ENCODE measurements around the gene RNF121. TPM values are rescaled to one million over a fixed set of nuclear protein-coding genes. Genes with fewer than 3 reads are reported as not detected.

RNF121 gene
- total RNA-seq, 2 experiments from 2014 or later, result 24.6 to 28.1 TPM

DNA sequence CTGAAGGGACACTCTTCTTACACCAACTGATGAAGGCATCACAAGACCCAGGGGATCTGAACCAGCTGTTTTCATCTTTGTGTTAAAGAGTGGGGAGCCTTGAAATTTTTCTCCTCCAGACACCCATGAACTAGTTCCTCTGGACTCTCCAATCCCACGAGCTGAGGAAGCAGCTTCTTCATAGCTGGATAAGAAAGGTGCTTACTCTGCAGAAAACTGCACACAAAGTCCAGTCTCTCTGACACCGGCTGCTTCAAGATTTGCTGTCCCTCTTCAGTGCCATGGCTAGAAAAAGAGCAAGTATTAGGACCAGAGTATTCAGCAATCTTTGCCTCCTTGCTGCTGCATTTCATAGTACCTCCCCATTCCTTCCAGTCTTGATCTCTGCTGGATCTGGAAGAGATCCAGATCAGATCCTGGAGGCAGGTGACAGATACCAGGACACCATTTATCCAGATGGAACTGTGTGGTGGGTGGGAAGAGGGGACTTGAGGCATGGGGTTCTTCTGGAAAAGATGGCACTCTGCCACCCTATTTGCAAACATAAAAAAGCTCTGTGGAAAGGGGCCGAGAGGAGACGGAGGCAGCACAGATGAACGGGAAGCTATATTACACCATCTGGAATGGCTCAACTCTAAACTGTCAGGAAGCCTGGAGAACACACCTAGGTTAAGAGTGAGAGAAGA, 95.4 kb downstream of the RNF121 start:
- Histone ChIP-seq H3K4me3 (ENCODE audit: low read depth, low read length, poor library complexity, severe bottlenecking) (no peak overlapping the region), H4K20me1 (ENCODE audit: insufficient read depth, low read length) (no peaks in the 10 kb centered on the region), H3K4me2 (ENCODE audit: low read length) (no peak overlapping the region), H3K27ac (ENCODE audit: low read depth, low read length, poor library complexity, severe bottlenecking) (no peak overlapping the region), H3K9me3 (ENCODE audit: low read length) (no peaks in the 10 kb centered on the region), H3K36me3 (ENCODE audit: insufficient read depth, low read length) (peaks cover 78% of the 10 kb centered on the region), H2AFZ (ENCODE audit: low read length) (no peak overlapping the region), H3K79me2 (ENCODE audit: insufficient read depth, low read depth, low read length) (no peaks in the 10 kb centered on the region), H3K4me1 (ENCODE audit: insufficient read depth, low read length, poor library complexity, severe bottlenecking) (no peaks in the 10 kb centered on the region), H3K9me2 (ENCODE audit: insufficient read depth, low read length) (no peaks in the 10 kb centered on the region)
- intact Hi-C loops (cut with micrococcal nuclease; ENCODE audit: unreplicated experiment), result no loop called here
- no TSS peak for BruUV-seq (replicated peaks)
- TF ChIP-seq EZH2phosphoT487 (IDR thresholded peaks at IDR 0.05; ENCODE audit: borderline replicate concordance, low read depth, low read length), result no peak
- TF ChIP-seq, protein P1, sequence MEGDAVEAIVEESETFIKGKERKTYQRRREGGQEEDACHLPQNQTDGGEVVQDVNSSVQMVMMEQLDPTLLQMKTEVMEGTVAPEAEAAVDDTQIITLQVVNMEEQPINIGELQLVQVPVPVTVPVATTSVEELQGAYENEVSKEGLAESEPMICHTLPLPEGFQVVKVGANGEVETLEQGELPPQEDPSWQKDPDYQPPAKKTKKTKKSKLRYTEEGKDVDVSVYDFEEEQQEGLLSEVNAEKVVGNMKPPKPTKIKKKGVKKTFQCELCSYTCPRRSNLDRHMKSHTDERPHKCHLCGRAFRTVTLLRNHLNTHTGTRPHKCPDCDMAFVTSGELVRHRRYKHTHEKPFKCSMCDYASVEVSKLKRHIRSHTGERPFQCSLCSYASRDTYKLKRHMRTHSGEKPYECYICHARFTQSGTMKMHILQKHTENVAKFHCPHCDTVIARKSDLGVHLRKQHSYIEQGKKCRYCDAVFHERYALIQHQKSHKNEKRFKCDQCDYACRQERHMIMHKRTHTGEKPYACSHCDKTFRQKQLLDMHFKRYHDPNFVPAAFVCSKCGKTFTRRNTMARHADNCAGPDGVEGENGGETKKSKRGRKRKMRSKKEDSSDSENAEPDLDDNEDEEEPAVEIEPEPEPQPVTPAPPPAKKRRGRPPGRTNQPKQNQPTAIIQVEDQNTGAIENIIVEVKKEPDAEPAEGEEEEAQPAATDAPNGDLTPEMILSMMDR (conservative IDR thresholded peaks at IDR 0.05; ENCODE audit: low read length), result no peak
- CTCF ChIA-PET (ENCODE audit: unreplicated experiment), result interaction anchor here (1.2 to 2.4 kb wide), 4 partner anchors 9 to 89 kb away, joined by 3 to 22 read pairs (median 4); partner anchors contain the start of gene ANAPC15
- no peak for DNase-seq (ENCODE audit: low spot score)
- POLR2A ChIA-PET, result interaction anchor here (0.6 kb wide), 1 partner anchor 32 kb away, joined by 3 read pairs; no protein-coding TSS in a partner anchor

DNA sequence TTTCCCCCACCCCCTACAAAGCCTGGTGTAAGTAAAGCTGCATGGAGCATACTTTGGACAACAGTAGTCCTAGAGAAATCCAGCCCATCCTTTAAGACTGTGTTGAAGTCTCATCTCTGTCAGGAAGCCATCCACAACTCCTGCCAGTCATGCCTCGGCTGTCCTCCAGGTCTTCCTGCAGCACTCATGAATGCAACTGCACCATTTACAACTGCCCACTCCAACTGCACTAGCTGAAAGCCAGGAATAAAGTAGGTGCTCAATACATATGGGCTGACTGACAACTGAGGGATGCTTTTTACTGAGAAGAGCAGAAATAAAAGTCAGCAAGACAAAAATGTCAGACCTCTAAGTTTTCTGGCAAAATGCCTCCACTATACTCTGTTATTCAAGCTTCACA, 97.2 kb downstream of the RNF121 start:
- Histone ChIP-seq H4K20me1 (ENCODE audit: insufficient read depth, low read length) (no peaks in the 10 kb centered on the region), H3K9me2 (ENCODE audit: insufficient read depth, low read length) (no peaks in the 10 kb centered on the region), H2AFZ (ENCODE audit: low read length) (no peak overlapping the region), H3K9me3 (ENCODE audit: low read length) (no peaks in the 10 kb centered on the region), H3K36me3 (ENCODE audit: insufficient read depth, low read length) (peaks cover 71% of the 10 kb centered on the region), H3K4me1 (ENCODE audit: insufficient read depth, low read length, poor library complexity, severe bottlenecking) (no peaks in the 10 kb centered on the region), H3K4me2 (ENCODE audit: low read length) (no peak overlapping the region), H3K79me2 (ENCODE audit: insufficient read depth, low read depth, low read length) (no peaks in the 10 kb centered on the region), H3K27ac (ENCODE audit: low read depth, low read length, poor library complexity, severe bottlenecking) (no peak overlapping the region), H3K4me3 (ENCODE audit: low read depth, low read length, poor library complexity, severe bottlenecking) (no peak overlapping the region)
- TF ChIP-seq, protein P1 (conservative IDR thresholded peaks at IDR 0.05; ENCODE audit: low read length), result no peak
- no peak for TF ChIP-seq EZH2phosphoT487 (IDR thresholded peaks at IDR 0.05; ENCODE audit: borderline replicate concordance, low read depth, low read length)
- DNase-seq (ENCODE audit: low spot score), result no peak
- ChIA-PET CTCF (ENCODE audit: unreplicated experiment) (interaction anchor here (2.4 kb wide), 1 partner anchor 65 kb away, joined by 22 read pairs; no protein-coding TSS in a partner anchor), POLR2A (interaction anchor here (1.1 to 2.0 kb wide), 4 partner anchors 12 to 65 kb away, joined by 3 to 7 read pairs (median 4); no protein-coding TSS in a partner anchor)
- BruUV-seq (replicated peaks), result no TSS peak
- intact Hi-C loops (cut with micrococcal nuclease; ENCODE audit: unreplicated experiment), result no loop called here

DNA sequence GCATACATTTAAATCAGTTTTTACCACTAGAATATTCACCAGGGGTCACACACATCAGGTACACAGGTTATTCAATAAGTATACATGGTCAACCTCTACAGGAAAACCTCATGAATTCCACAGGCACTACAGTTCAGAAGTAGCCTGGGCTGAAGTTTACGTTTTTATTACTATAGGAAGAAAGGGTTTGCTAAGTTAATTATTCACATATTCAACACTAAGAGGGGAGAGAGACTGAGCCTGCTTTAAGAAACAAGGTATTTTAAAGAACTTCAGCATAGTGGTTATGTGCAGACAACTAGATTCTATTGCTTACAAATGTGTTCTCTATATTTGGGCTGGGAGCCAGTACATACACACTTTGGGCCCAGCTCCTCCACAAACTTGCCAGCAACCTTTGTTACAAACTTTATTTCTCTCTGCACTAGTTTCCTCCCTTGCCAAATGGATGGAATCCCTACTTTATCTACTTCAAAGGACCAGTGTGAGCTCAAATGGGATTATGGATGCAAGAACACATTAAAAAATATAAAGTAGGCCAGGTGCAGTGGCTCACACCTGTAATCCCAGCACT, 101.7 kb downstream of the RNF121 start:
- H3K36me3 ChIP-seq (ENCODE audit: insufficient read depth, low read length), result peaks cover 60% of the 10 kb centered on the region
- TF ChIP-seq, protein P1 (conservative IDR thresholded peaks at IDR 0.05; ENCODE audit: low read length), result no peak
- no peak for TF ChIP-seq EZH2phosphoT487 (IDR thresholded peaks at IDR 0.05; ENCODE audit: borderline replicate concordance, low read depth, low read length)
- no peak overlapping the region for H3K4me2 ChIP-seq (ENCODE audit: low read length)
- H4K20me1 ChIP-seq (ENCODE audit: insufficient read depth, low read length), result no peaks in the 10 kb centered on the region
- no peak for DNase-seq (ENCODE audit: low spot score)
- H3K4me3 ChIP-seq (ENCODE audit: low read depth, low read length, poor library complexity, severe bottlenecking), result no peak overlapping the region
- intact Hi-C loops (cut with micrococcal nuclease; ENCODE audit: unreplicated experiment), result no loop called here
- ChIA-PET CTCF (ENCODE audit: unreplicated experiment) (no interaction called here), POLR2A (interaction anchor here (0.6 to 1.4 kb wide), 4 partner anchors 9 to 64 kb away, joined by 3 to 5 read pairs (median 3); no protein-coding TSS in a partner anchor)
- H3K79me2 ChIP-seq (ENCODE audit: insufficient read depth, low read depth, low read length), result no peaks in the 10 kb centered on the region; the same call in 1 of the 2 replicates
- no peaks in the 10 kb centered on the region for H3K9me2 ChIP-seq (ENCODE audit: insufficient read depth, low read length)
- H2AFZ ChIP-seq (ENCODE audit: low read length), result no peak overlapping the region
- no peak overlapping the region for H3K27ac ChIP-seq (ENCODE audit: low read depth, low read length, poor library complexity, severe bottlenecking)
- BruUV-seq (replicated peaks), result no TSS peak
- H3K9me3 ChIP-seq (ENCODE audit: low read length), result no peaks in the 10 kb centered on the region
- H3K4me1 ChIP-seq (ENCODE audit: insufficient read depth, low read length, poor library complexity, severe bottlenecking), result peaks cover 14% of the 10 kb centered on the region
